PFSK-1 (cell line): Measurements from ENCODE around the gene TBC1D22A.

Experiments used
- POLR2AphosphoS5 ChIP-seq: IDR thresholded peaks from 2 replicates; pipeline ENCODE4 v1.6.1; 2012; ENCODE audit warnings: low read depth, mild to moderate bottlenecking, control low read depth, low read length, moderate library complexity
- TAF1 ChIP-seq: IDR thresholded peaks from 2 replicates; pipeline ENCODE4 v1.6.1; 2012; ENCODE audit warnings: low read length, control low read depth, borderline replicate concordance; ENCODE audit not compliant: insufficient read depth

GRCh38 chr22:47171441-47172221 is 409.2 kb downstream of the TBC1D22A start:
- TF ChIP-seq POLR2AphosphoS5 (no peak), TAF1 (no peak)
